ENCODE measurements around the gene SACS. TPM values are rescaled to one million over a fixed set of nuclear protein-coding genes. Genes with fewer than 3 reads are reported as not detected.

Gene SACS
- total and polyA plus RNA-seq, 2 of the 4 experiments (the other 2 are of a cell fraction), result 14.7 to 121 TPM

- H2AFZ ChIP-seq (replicated peaks; ENCODE audit: low read length, poor library complexity), result peak overlapping the region; percentile 23
- TF ChIP-seq BHLHE40 (IDR thresholded peaks at IDR 0.05; ENCODE audit: low read depth, low read length) (peak; percentile 99), CTCF (conservative IDR thresholded peaks at IDR 0.05; ENCODE audit: low read depth, low read length) (no peak), RFX5 (IDR thresholded peaks at IDR 0.05; ENCODE audit: low read depth, low read length) (no peak), MXI1 (IDR thresholded peaks at IDR 0.05; ENCODE audit: borderline replicate concordance, low read depth, low read length) (no peak), RCOR1 (IDR thresholded peaks at IDR 0.05; ENCODE audit: insufficient replicate concordance, low read length) (no peak), MAZ (IDR thresholded peaks at IDR 0.05; ENCODE audit: borderline replicate concordance, low read depth, low read length) (0 out of 2 replicates have a peak, but pooled peaks have one; percentile 4), ELK1 (IDR thresholded peaks at IDR 0.05; ENCODE audit: borderline replicate concordance, low read depth, low read length) (no peak), FOS (IDR thresholded peaks at IDR 0.05; ENCODE audit: low read depth, low read length) (peak; percentile 90), USF2 (IDR thresholded peaks at IDR 0.05; ENCODE audit: low read depth, low read length) (peak; percentile 7; the same call in 1 of the 2 replicates), CHD1 (IDR thresholded peaks at IDR 0.05; ENCODE audit: low read depth, low read length) (no peak), MAFK (IDR thresholded peaks at IDR 0.05; ENCODE audit: low read depth, low read length) (no peak), SMC3 (IDR thresholded peaks at IDR 0.05; ENCODE audit: low read depth, low read length) (no peak), RAD21 (IDR thresholded peaks at IDR 0.05; ENCODE audit: low read length) (no peak)
Measured at GRCh38 chr13:23377983-23378632, 55.4 kb downstream of the SACS start.

More at GRCh38 chr13:23377983-23378632, 55.4 kb downstream of the SACS start:
- H3K27me3 ChIP-seq (ENCODE audit: control insufficient read depth, insufficient read depth, low read length), result no peaks in the 10 kb centered on the region
- intact Hi-C loops (cut with micrococcal nuclease), result loop anchor here (5.0 to 10.0 kb wide), 5 partner anchors 69 to 519 kb away; partner anchors contain the start of genes C1QTNF9B and TNFRSF19
- peak overlapping the region; percentile 54; the same call in 1 of the 2 replicates for H3K4me2 ChIP-seq (ENCODE audit: low read depth, low read length)
- peak overlapping the region; percentile 97 for H2BK20ac ChIP-seq (ENCODE audit: low read depth, low read length)
- peak overlapping the region; percentile 98 for H2BK120ac ChIP-seq (ENCODE audit: low read depth, low read length)
- dilution Hi-C loops (cut with HindIII; ENCODE audit: low sequenced_read_pairs, unreplicated experiment), result no loop called here
- ATAC-seq (ENCODE audit: low read depth), result peak; percentile 24
- H4K91ac ChIP-seq (ENCODE audit: insufficient read depth, low read depth, low read length), result peak overlapping the region; percentile 95
- peak overlapping the region; percentile 95 for H2BK5ac ChIP-seq (ENCODE audit: low read depth, low read length, poor library complexity, severe bottlenecking)
- H4K20me1 ChIP-seq (ENCODE audit: insufficient read depth, low read length), result peaks cover 7% of the 10 kb centered on the region; the same call in 1 of the 2 replicates
- peaks cover 4% of the 10 kb centered on the region for H3K36me3 ChIP-seq (ENCODE audit: control insufficient read depth, insufficient read depth, low read length)
- no TSS peak for BruUV-seq (replicated peaks)
- peak overlapping the region; percentile 88 for H3K56ac ChIP-seq (ENCODE audit: extremely low read depth, insufficient read depth, low read length)
- H3K14ac ChIP-seq (replicated peaks; ENCODE audit: low read depth, low read length), result peak overlapping the region; percentile 93
- 0% methylated on average over 2 of the region's 11 CpGs; no CpG with 5 or more reads in 1 of the 2 experiments for WGBS, 2 experiments (ENCODE audit: extremely low coverage in 2 of 2, insufficient read length in 1 of 2)
- ChIA-PET POLR2A (ENCODE audit: unreplicated experiment) (interaction anchor here (0.6 kb wide), 1 partner anchor 14 kb away, joined by 3 read pairs; no protein-coding TSS in a partner anchor), CTCF (interaction anchor here (0.5 to 0.6 kb wide), 2 partner anchors 16 to 198 kb away, joined by 3 to 5 read pairs; no protein-coding TSS in a partner anchor)
- no peaks in the 10 kb centered on the region for H3K9me3 ChIP-seq (ENCODE audit: control insufficient read depth, insufficient read depth, low read length)
- H3K79me1 ChIP-seq (ENCODE audit: low read depth in 1 of 2, low read length in 2 of 2), result peaks cover 6 to 48% of the 10 kb centered on the region in 2 experiments
- H4K5ac ChIP-seq (ENCODE audit: low read depth, low read length), result peak overlapping the region; percentile 95; the same call in 1 of the 2 replicates
- peak overlapping the region; percentile 23; the same call in 1 of the 2 replicates for H2AK5ac ChIP-seq (ENCODE audit: low read depth, low read length)
- H2AK9ac ChIP-seq (replicated peaks; ENCODE audit: low read depth, low read length, poor library complexity), result no peak overlapping the region
- H2BK15ac ChIP-seq (ENCODE audit: low read depth, low read length), result peak overlapping the region; percentile 95
- H3K18ac ChIP-seq (ENCODE audit: low read depth, low read length), result peak overlapping the region; percentile 97
- H3K4me1 ChIP-seq (ENCODE audit: control insufficient read depth, insufficient read depth, low read length), result peaks cover 20% of the 10 kb centered on the region
- H4K8ac ChIP-seq (ENCODE audit: low read depth in 2 of 2, low read length in 2 of 2), result peak overlapping the region; percentile 44 to 86
- in situ Hi-C loops (cut with MboI; ENCODE audit: low sequenced_read_pairs), result no loop called here
- H3K4ac ChIP-seq (ENCODE audit: low read depth, low read length), result peak overlapping the region; percentile 98
- peak; percentile 99 for DNase-seq
- H3K9me1 ChIP-seq (ENCODE audit: insufficient read depth, low read length), result peaks cover 24% of the 10 kb centered on the region
- peak overlapping the region; percentile 80 for H3K23ac ChIP-seq (ENCODE audit: low read depth, low read length)
- peak overlapping the region; percentile 99 for H3K27ac ChIP-seq (ENCODE audit: insufficient read depth, low read length)
- peak overlapping the region; percentile 33; the same call in 1 of the 2 replicates for H3K9ac ChIP-seq (ENCODE audit: low read depth, low read length)
- H3K4me3 ChIP-seq (ENCODE audit: insufficient read depth, low read depth, low read length), result no peak overlapping the region

Data from IMR-90 (cell line).